Coronary artery (tissue), 2 donors: Measurements from ENCODE around the gene VSNL1.

Experiments
- DNase-seq: peaks from one replicate; pipeline ENCODE4 v3.0.0-alpha.2; 2017; ENCODE audit warnings: low spot score
- H3K27ac ChIP-seq, 2 donors: fragments of 200-600 bp; sonication (generic); one replicate each; pipeline ENCODE4 v1.5.1; 2016 to 2019
- H3K4me3 ChIP-seq: fragments of 200-600 bp; sonication (generic); 2 replicates; pipeline ENCODE4 v1.5.1; 2016; ENCODE audit warnings: mild to moderate bottlenecking, moderate library complexity
- CTCF ChIP-seq: fragments of 200-600 bp; sonication (generic); IDR thresholded peaks from one replicate; pipeline ENCODE4 v1.5.1; 2019; ENCODE audit warnings: antibody characterized with exemption

VSNL1 gene

DNA sequence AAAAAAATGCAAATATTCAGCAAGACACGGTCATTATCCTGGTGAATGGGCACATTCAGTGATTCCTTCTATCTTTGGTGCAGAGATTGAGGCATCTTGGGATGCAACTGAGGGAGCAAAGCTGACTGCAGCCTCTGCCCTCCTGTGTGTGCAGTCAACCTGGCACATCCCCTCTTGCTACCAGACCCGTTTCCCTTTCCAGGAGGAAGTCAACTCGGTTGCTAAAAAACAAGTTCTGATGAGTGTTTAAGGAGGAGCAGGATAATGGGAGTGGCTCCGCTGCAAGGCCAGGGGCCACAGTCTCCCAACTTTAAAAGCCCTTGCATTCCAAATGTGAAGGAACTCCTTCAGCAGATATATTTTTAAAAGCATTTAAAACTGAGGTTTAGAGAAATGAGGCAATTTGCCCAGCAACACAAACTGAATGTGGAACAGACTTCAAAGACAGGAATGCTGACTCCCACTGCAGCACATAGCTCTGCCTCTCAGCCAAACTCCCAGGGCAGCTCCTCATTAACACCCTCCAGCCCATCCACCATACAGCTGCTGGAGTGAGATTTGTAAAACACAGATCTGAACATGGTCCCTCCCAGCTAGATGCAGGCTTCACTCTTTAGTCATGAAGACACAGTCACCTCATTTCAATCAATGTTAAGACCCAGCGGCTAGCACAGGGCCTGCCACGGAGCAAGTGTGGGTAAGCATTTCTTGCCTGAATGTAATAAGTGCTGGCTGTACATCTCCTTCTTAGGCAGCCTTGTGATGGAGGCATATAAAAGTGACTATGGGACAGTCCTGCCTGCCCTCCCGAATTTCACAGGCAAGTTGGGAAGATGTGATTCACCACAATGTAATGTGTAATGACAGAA is 54.3 kb downstream of the VSNL1 start:
- H3K4me3 ChIP-seq: no peak overlapping the region
- DNase-seq: no peak
- no peak overlapping the region for H3K27ac ChIP-seq
- no peak for TF ChIP-seq CTCF

- TF ChIP-seq CTCF: no peak
- Histone ChIP-seq H3K4me3 (no peak overlapping the region), H3K27ac (no peak overlapping the region)
- no peak for DNase-seq
Observed at GRCh38 chr2:17599617-17600016, 59.1 kb downstream of the VSNL1 start.

- DNase-seq: no peak
- Histone ChIP-seq H3K4me3 (no peak overlapping the region), H3K27ac (no peak overlapping the region)
- no peak for TF ChIP-seq CTCF
Observed at GRCh38 chr2:17600556-17601204, 60.2 kb downstream of the VSNL1 start.

DNA sequence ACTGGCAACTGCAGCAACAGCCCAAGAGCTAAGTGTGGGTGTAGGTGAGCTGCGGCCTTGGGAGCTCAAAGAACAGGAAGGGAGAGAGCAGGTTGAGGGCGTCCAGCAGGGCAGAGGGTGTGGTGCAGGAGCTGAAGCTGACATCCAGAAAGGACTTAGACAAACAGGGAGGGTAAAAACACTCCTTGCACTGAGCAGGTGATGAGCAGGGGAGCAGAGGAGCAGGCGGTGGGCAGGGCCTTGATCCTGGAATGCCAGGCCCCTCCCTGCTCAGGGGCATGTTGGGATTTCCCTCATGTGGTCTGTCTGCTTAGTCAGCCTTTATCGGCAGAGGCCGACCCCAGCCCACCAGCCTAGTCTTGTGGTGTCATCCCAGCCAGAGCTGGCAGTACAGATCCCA is 63.6 kb downstream of the VSNL1 start:
- TF ChIP-seq CTCF: no peak
- Histone ChIP-seq H3K4me3 (no peak overlapping the region), H3K27ac (no peak overlapping the region)
- DNase-seq: no peak

- no peak overlapping the region for H3K4me3 ChIP-seq
- TF ChIP-seq CTCF: no peak
- DNase-seq: no peak
- H3K27ac ChIP-seq: no peak overlapping the region
Observed at GRCh38 chr2:17605696-17606095, 65.2 kb downstream of the VSNL1 start.

- no peak overlapping the region for H3K27ac ChIP-seq
- no peak for DNase-seq
- TF ChIP-seq CTCF: no peak
- no peak overlapping the region for H3K4me3 ChIP-seq
Observed at GRCh38 chr2:17606851-17607250, 66.4 kb downstream of the VSNL1 start.

DNA sequence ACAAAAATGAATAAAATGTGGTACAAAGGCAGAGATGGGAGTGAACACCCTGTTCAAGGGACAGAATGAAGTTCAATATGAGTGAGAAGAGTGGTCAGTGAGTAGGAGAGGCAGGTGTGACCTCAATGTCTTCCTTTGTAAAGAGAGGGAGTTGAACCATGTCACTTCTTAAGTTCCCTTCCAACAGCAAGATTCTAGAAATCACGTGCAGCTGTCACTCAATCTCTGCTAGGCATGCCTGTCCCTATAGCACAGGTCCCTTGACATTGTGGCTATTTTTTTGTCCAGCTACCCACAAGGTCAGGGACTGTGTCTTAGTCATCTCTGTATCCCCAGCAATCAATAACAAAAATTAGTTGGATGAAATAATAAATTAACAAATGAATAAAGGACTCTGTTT is 66.9 kb downstream of the VSNL1 start:
- no peak overlapping the region for H3K4me3 ChIP-seq
- no peak overlapping the region for H3K27ac ChIP-seq
- no peak for TF ChIP-seq CTCF
- no peak for DNase-seq
